Stimulated activated effector memory CD8-positive, alpha-beta T cell treated with anti-CD3 and anti-CD28 coated beads, Interleukin-12 subunit alpha, Interleukin-12 subunit beta, amount 100 ng/mL, for 72 hours (primary cell): ENCODE results near the gene NUDT21.
A peak's percentile ranks its signal among the peaks of the same experiment; 100 is the strongest.

Experiments used
- ATAC-seq: fragments of 150-1000 bp; cut with Tn5 transposase; 2 replicates; pipeline ENCODE4 v1.10.0; 2021
- DNase-seq, 2 donors: peaks; one replicate each; pipeline ENCODE4 v3.0.0; 2021 to 2022; ENCODE audit warnings: low spot score in 2 of 2
- H3K27ac Mint-ChIP-seq: one replicate; pipeline ENCODE4 v1.8.0; 2022; ENCODE audit warnings: mild to moderate bottlenecking, mixed read lengths
- H3K36me3 Mint-ChIP-seq: one replicate; pipeline ENCODE4 v1.8.0; 2022; ENCODE audit warnings: mild to moderate bottlenecking, mixed read lengths
- H3K4me1 Mint-ChIP-seq: one replicate; pipeline ENCODE4 v1.8.0; 2022; ENCODE audit warnings: mixed read lengths
- H3K4me3 Mint-ChIP-seq: one replicate; pipeline ENCODE4 v1.8.0; 2022; ENCODE audit warnings: mild to moderate bottlenecking, mixed read lengths
- H3K9me3 Mint-ChIP-seq: one replicate; pipeline ENCODE4 v1.8.0; 2022; ENCODE audit warnings: mixed read lengths

The NUDT21 gene

DNA sequence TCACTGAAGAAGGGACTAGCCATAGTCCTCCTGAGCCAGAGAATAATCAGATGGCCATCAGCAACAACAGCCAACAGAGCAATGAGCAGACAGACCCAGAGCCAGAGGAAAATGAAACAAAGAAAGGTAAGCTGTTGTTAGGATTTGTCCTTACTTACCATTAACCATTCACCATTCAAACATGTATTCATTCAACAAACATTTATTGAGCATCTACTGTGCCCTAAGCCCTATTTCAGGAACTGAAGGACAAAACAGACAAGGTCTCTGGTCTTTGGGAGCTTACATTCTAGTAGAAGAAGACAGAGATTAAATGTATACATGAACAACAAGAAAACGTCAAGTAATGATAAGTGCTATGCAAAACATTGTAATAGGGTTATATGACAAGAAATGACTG, 19.5 kb upstream of the NUDT21 start:
- Mint-ChIP-seq H3K4me1 (no peaks in the 10 kb centered on the region), H3K27ac (peak overlapping the region; percentile 29), H3K9me3 (no peaks in the 10 kb centered on the region), H3K4me3 (no peak overlapping the region), H3K36me3 (peaks cover 100% of the 10 kb centered on the region)
- DNase-seq: no peak
- ATAC-seq: no peak

DNA sequence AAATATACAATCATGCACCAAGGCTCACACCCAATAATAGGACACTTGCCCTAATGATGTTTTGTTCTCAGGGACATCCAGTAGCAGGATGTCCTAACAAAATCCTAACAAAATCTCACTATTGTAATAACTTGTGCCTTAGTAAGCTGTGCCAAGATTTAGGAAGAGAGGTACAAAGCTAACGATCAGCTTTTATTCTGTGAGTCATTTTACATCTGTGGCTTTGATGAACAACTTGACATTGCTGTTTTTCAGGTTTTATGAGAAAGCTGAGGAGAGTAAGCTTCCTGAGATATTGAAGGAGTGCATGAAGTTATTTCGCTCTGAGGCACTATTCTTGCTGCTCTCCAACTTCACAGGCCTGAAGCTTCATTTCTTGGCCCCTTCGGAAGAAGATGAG, 19.1 kb upstream of the NUDT21 start:
- Mint-ChIP-seq H3K4me3 (no peak overlapping the region), H3K36me3 (peaks cover 100% of the 10 kb centered on the region), H3K27ac (peak overlapping the region; percentile 29), H3K4me1 (no peaks in the 10 kb centered on the region), H3K9me3 (no peaks in the 10 kb centered on the region)
- DNase-seq (no peak), ATAC-seq (no peak)

DNA sequence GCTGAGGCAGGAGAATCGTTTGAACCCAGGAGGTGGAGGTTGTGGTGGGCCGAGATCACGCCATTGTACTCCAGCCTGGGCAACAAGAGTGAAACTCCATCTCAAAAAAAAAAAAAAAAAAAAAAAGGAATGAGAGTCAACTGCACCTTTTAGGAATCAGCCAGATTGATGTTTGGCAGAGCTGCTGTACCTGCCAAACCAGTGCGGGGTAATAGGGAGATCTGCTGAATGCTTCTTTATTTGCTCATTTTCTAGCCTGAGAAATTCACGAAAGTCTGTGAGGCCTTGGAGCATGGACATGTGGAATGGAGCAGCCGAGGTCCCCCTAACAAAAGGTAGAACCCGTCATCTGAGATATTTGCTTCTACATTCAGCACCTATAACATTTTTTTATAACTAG, 18.6 kb upstream of the NUDT21 start:
- no peak for ATAC-seq
- Mint-ChIP-seq H3K9me3 (no peaks in the 10 kb centered on the region), H3K4me1 (no peaks in the 10 kb centered on the region), H3K36me3 (peaks cover 100% of the 10 kb centered on the region), H3K4me3 (no peak overlapping the region), H3K27ac (peak overlapping the region; percentile 29)
- no peak for DNase-seq

DNA sequence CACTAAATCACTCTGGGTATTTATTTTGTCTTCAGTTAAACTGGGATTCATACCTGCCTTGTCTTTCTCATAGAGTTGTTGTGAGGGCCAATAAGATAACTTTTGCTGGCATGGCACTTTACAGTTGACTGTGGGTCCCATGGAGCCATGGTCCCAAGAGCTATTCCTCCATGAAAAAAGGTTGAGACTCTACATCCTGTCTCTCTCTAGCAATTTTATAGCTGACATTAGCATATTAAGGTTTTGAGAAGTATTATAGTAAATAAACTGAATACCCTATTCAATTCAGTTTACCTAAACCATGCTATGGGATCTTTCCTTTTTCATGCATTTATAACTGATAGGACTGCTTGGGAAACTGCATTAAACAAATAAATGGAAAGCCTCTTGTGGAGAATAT, 17.7 kb upstream of the NUDT21 start:
- Mint-ChIP-seq H3K4me1 (no peaks in the 10 kb centered on the region), H3K27ac (peak overlapping the region; percentile 29), H3K4me3 (no peak overlapping the region), H3K36me3 (peaks cover 100% of the 10 kb centered on the region), H3K9me3 (no peaks in the 10 kb centered on the region)
- DNase-seq (no peak), ATAC-seq (no peak)

DNA sequence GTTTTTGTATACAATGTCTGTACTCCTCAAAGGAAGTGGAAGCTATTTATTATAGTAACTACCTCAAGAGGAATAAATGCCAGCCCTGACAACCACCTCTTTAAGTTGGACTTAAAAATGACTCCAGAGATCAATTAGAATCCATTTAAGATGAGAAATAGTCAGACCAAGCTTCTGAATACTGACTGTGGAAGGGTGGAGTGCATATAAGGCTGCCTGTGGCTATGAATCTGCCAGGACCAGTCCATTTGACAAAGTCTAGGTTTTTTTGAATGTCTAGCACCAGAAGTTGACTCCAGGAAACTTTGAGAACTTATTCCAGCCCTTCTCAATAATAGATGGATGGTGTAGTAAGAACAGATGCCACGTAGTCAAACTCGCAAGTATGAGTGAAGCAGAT, 15.2 kb upstream of the NUDT21 start:
- peaks cover 100% of the 10 kb centered on the region for H3K36me3 Mint-ChIP-seq
- ATAC-seq: no peak
- H3K4me3 Mint-ChIP-seq: no peak overlapping the region
- H3K4me1 Mint-ChIP-seq: no peaks in the 10 kb centered on the region
- DNase-seq: no peak
- H3K27ac Mint-ChIP-seq: peak overlapping the region; percentile 34
- H3K9me3 Mint-ChIP-seq: no peaks in the 10 kb centered on the region

DNA sequence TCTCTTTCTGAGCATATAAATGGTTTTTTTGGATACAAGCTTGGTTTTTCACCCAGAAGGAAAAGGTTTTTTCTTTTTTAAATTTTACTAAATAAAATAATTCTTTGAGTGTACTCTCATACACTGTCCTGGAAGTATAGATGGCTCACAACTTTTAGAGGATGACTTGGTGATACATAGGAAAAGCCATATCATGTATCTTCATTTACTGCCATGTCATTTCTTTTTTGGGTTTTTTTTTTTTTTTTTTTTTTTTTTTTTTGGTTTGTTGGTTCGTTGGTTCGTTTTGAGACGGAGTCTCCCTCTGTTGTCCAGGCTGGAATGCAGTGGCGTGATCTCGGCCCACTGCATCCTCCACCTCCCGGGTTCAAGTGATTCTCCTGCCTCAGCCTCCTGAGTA, 12.0 kb upstream of the NUDT21 start:
- peaks cover 100% of the 10 kb centered on the region for H3K36me3 Mint-ChIP-seq
- H3K4me1 Mint-ChIP-seq: no peaks in the 10 kb centered on the region
- no peaks in the 10 kb centered on the region for H3K9me3 Mint-ChIP-seq
- ATAC-seq (no peak), DNase-seq (no peak)
- no peak overlapping the region for H3K4me3 Mint-ChIP-seq
- no peak overlapping the region for H3K27ac Mint-ChIP-seq

DNA sequence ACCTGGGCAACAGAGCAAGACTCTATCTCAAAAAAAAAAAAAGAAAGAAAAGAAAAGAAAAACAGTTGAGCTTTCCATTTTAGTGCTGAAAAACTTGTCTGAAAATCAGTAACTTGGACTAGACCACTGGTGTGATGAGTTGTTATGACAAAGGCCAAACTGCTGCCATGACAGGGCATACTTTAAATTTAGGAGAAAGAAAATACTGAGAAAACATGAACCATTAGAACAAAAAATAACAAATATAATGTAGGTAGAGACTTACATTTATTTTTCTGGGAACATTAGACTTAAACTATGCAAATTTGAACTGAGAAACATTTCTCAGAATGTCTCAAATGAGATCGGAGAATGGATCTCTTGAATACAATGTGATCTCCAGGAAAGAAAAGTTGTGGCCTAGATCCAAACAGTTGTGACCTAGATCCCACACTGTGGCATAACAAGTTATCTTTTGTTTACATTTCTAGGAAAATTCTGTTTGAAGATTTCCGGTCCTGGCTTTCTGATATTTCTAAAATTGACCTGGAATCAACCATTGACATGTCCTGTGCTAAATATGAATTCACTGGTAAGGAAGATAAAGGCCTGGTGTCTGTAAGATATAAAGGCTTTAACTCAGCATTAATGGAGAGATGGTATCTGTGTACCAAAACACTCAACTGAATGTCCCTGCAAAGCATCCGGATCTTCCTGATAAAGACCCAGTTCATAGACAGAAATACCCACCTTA, 11.1 kb upstream of the NUDT21 start:
- Mint-ChIP-seq H3K4me3 (no peak overlapping the region), H3K9me3 (no peaks in the 10 kb centered on the region), H3K36me3 (peaks cover 100% of the 10 kb centered on the region), H3K4me1 (no peaks in the 10 kb centered on the region), H3K27ac (peak overlapping the region; percentile 85)
- ATAC-seq (no peak), DNase-seq (no peak)

DNA sequence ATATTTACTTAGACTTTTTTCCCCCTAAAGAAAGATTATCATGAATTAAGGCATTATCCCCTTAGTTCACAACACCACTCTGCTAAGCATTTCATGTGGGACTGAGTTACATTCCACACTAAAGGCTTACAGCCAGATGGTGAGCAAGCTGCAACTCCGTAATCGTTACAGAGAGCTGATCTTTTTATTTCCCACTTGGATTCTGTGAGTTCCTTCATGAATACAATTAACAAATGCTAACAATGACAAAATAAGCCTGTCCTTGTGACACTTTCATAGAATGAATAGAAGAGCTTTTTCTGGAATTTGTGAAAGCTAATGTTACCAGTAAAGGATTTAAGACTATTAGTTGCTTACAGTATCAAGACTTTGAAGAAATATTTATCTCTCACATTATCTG, 9.0 kb upstream of the NUDT21 start:
- no peak overlapping the region for H3K4me3 Mint-ChIP-seq
- H3K9me3 Mint-ChIP-seq: no peaks in the 10 kb centered on the region
- H3K4me1 Mint-ChIP-seq: peaks cover 9% of the 10 kb centered on the region
- ATAC-seq (no peak), DNase-seq (no peak)
- H3K36me3 Mint-ChIP-seq: peaks cover 100% of the 10 kb centered on the region
- peak overlapping the region; percentile 32 for H3K27ac Mint-ChIP-seq

DNA sequence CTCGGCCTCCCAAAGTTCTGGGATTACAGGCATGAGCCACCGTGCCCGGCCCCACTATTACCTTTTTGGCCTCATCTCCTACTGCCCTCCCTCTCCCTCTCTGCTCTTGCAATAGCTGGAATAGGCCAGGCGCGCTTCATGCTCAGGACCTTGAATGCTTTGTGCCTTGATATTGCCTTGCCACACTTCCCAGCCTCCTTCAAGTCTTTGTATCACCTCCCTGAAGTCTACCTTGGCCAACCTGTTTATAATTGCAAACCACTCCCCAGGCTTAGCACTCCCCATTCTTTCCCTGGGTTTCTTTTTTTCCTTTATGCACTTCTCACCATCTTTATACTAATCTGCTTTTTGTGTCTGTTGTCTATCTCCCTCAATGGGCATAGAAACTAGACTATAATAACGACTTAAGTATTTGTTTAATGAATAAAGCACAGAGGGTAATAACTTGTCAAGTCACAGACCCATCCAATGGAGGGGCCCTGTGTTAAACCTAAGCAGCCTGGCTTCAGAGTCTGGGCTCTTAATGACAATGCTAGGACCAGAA, 6.9 kb upstream of the NUDT21 start:
- peaks cover 15% of the 10 kb centered on the region for H3K4me1 Mint-ChIP-seq
- peaks cover 97% of the 10 kb centered on the region for H3K36me3 Mint-ChIP-seq
- no peak overlapping the region for H3K27ac Mint-ChIP-seq

DNA sequence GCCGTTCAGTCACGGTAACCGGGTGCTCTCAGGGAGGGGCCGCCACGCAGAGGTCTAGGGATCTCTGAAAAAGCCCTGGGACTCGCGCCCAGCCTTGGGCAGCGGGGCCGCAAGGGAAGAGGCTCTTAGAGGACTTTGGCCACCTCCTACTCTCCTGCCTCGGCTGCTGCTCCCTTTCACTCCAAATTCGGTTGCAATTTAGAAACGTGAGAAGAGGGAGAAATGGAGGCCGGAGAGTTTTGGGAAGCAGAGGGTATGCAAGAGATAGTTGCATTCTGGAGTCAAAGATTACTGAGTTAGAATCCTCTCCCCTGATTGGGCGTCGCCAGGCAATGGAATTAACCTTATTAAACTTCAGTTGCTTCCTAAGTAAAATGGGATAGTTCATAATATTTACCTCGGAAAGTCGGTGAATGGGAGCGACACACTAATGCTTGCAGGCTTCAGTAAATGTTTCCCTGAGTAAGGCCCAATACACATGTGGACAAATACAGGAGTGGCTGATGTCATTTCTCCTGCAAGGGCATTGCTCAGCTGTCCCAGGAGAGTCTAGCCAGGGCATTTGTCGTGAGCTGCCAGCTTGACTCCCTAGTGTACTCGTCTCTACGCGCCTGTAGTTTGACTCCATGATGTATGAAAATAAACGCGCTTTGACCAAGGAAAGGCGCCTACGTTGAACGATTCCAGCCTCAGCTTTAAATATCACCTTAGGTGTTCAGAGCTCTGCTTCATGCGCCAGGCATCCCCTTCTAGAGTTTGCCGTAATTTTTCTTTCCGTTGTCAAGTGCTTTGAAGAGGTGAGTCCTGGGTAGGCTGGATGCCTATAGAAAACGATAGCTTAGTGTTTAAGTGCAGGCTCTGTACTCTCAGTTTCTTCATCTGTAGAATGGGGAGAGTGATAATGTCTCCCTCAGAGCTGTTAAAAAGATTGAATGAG, 889 bp upstream of the NUDT21 start:
- Mint-ChIP-seq H3K27ac (peak overlapping the region; percentile 99), H3K9me3 (no peaks in the 10 kb centered on the region), H3K36me3 (peaks cover 85% of the 10 kb centered on the region), H3K4me1 (peaks cover 55% of the 10 kb centered on the region), H3K4me3 (peak overlapping the region; percentile 89)
- no peak for DNase-seq
- peak; percentile 55 for ATAC-seq

More for the DNA sequence above, 6.9 kb upstream of the NUDT21 start:
- Mint-ChIP-seq H3K4me3 (no peak overlapping the region), H3K9me3 (no peaks in the 10 kb centered on the region)
- DNase-seq (no peak), ATAC-seq (no peak)

DNA sequence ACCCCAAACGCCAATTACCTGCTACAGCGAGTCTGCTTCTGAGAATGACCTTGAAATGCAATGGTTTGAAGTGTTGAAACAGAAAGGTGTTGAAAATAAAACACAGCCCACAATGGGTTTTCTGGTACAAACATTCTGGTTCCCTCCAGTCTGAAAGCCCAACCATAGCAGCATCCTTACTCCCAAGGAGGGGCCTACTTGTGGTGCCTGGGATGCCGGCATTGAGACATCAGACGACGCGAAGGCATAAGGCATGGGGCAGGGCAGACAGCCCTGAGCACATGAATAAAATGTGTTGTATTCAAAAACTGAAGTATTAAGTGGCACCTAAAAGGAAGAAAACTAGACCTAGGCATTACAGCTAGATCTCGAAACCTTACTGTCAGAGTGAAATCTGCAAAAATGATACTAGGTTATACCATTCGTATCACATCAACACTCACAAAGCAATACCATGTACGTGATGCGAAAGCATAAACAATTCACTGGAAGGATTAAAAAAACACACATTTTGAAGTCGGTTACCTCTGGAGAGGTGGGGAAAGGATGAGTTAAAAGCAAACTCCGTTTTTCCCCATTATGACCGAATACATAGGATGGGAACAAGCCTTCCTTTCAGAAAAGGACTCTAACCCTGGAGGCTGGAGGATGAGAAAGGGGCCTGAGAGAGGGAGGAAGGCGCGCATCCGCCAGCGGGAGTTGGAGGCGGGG, 702 bp downstream of the NUDT21 start:
- Mint-ChIP-seq H3K4me3 (peak overlapping the region; percentile 89), H3K9me3 (no peaks in the 10 kb centered on the region), H3K4me1 (peaks cover 52% of the 10 kb centered on the region), H3K27ac (peak overlapping the region; percentile 99), H3K36me3 (peaks cover 85% of the 10 kb centered on the region)
- DNase-seq: peak; percentile 25 to 63
- peak; percentile 57 for ATAC-seq

DNA sequence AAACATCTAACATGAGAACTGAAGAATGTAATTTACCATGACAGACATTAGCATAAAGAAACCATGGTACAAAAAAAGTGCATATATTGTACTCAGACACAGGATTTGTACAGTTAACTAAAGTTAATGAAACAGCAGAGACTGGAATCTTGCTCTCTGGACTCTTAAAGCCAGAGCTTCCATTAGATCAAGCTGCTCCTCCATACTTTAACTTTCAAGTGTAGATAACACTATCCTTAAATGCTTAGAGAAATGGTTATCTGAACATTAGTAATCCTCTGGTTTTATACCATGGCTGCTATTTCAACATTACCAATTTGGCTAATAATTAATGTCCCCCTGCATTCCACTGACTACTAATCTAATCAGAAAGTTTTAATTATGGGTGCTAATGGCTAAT, 3.1 kb downstream of the NUDT21 start:
- H3K4me3 Mint-ChIP-seq: peak overlapping the region; percentile 89
- no peaks in the 10 kb centered on the region for H3K9me3 Mint-ChIP-seq

DNA sequence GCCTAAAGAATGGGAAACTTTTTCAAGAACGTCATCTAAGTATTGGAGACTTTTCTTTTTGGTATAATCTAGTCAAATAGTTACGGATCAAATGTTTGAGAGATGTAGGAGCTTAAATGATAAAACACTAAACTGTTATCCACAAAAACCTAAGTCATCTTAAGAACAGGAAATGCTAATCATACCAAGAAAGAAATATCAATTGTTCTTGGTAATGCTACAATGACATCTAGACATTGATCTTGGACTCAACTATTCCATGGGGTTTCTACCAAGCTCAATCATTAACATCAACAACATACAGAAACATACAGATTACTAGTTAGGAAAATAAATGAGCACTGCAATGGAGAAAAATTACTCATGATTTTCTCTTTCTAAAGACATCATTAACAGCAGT, 3.8 kb downstream of the NUDT21 start:
- DNase-seq (no peak), ATAC-seq (peak; percentile 30)
- Mint-ChIP-seq H3K9me3 (no peaks in the 10 kb centered on the region), H3K4me1 (peaks cover 41% of the 10 kb centered on the region), H3K36me3 (peaks cover 89% of the 10 kb centered on the region), H3K4me3 (peak overlapping the region; percentile 89), H3K27ac (peak overlapping the region; percentile 86)

More for the DNA sequence above, 3.1 kb downstream of the NUDT21 start:
- Mint-ChIP-seq H3K27ac (peak overlapping the region; percentile 86), H3K4me1 (peaks cover 46% of the 10 kb centered on the region), H3K36me3 (peaks cover 88% of the 10 kb centered on the region)
- DNase-seq (no peak), ATAC-seq (no peak)

DNA sequence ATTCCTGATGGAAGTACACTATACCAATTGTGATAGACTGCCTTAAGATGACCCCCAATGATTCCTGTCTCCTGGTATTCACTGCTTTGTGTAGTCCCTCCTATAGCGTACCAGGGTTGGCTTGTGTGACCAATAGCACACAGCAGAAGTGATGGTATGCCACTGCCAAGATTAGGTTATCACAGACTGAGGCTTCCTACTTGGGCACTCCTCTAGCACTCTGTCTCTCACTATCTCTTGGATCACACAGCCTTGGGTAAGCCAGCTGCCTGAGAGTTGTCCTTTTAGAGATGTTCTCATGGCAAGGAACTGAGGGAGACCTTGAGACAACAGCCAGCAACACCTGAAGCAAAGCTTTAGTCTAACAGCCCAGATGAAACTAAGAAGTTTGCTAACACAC, 13.1 kb downstream of the NUDT21 start:
- H3K27ac Mint-ChIP-seq: no peak overlapping the region
- no peak for ATAC-seq
- H3K9me3 Mint-ChIP-seq: no peaks in the 10 kb centered on the region
- H3K4me3 Mint-ChIP-seq: no peak overlapping the region
- peaks cover 97% of the 10 kb centered on the region for H3K36me3 Mint-ChIP-seq
- DNase-seq: no peak
- peaks cover 13% of the 10 kb centered on the region for H3K4me1 Mint-ChIP-seq

DNA sequence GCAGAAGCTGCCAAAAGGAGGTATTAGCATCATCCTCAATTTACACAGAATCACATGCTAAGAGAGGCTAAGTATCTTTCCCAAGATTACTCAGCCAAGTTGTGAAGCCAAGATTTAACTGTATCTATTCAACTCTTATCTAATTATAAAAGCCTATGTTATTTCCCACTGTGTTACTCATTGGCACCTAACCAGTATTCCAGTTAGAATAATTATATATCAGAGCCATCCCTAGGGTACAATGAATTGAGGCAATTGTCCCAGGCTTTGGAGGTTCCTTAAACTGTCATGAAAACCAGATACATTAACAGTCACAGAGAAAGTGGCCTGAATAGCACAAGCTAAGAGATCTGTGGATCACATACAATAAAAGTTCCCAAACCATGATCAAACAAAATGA, 14.9 kb downstream of the NUDT21 start:
- Mint-ChIP-seq H3K4me1 (peaks cover 7% of the 10 kb centered on the region), H3K36me3 (peaks cover 97% of the 10 kb centered on the region), H3K27ac (peak overlapping the region; percentile 36), H3K9me3 (no peaks in the 10 kb centered on the region), H3K4me3 (no peak overlapping the region)
- DNase-seq (no peak), ATAC-seq (no peak)
